Karpas-422 (cell line): ENCODE data around the gene FANCE. TPM values are rescaled to one million over a fixed set of nuclear protein-coding genes. Genes with fewer than 3 reads are reported as not detected.
A peak's percentile ranks its signal among the peaks of the same experiment; 100 is the strongest.

ENCODE experiments used
- DNase-seq: peaks from one replicate; pipeline ENCODE4 v3.0.0-alpha.2; 2015
- H2AFZ ChIP-seq: fragments of 200-600 bp; sonication (generic); 2 replicates; pipeline ENCODE4 v1.6.1; 2014; ENCODE audit warnings: antibody characterized with exemption, low read length, mixed read lengths
- H3K27ac ChIP-seq: fragments of 200-600 bp; sonication (generic); 2 replicates; pipeline ENCODE4 v1.5.1; 2014; ENCODE audit warnings: mild to moderate bottlenecking, low read length, moderate library complexity
- H3K27me3 ChIP-seq: fragments of 200-600 bp; sonication (generic); 2 replicates; pipeline ENCODE4 v1.6.1; 2014; ENCODE audit warnings: low read length, mixed read lengths
- H3K36me3 ChIP-seq: fragments of 200-600 bp; sonication (generic); 2 replicates; pipeline ENCODE4 v1.6.1; 2014; ENCODE audit warnings: low read length, mixed read lengths; ENCODE audit not compliant: insufficient read depth
- H3K4me1 ChIP-seq: fragments of 200-600 bp; sonication (generic); 2 replicates; pipeline ENCODE4 v1.6.1; 2014; ENCODE audit warnings: mild to moderate bottlenecking, low read length, mixed read lengths
- H3K4me2 ChIP-seq: fragments of 200-600 bp; sonication (generic); 2 replicates; pipeline ENCODE4 v1.6.1; 2014; ENCODE audit warnings: low read length, low read depth, mild to moderate bottlenecking; ENCODE audit not compliant: poor library complexity, severe bottlenecking
- H3K4me3 ChIP-seq: fragments of 200-600 bp; sonication (generic); 2 replicates; pipeline ENCODE4 v1.5.1; 2014; ENCODE audit warnings: mild to moderate bottlenecking, antibody characterized with exemption, low read length, mixed read lengths
- H3K79me2 ChIP-seq: fragments of 200-600 bp; sonication (generic); 2 replicates; pipeline ENCODE4 v1.6.1; 2014; ENCODE audit warnings: mild to moderate bottlenecking, low read length, mixed read lengths
- H3K9ac ChIP-seq: fragments of 200-600 bp; sonication (generic); 2 replicates; pipeline ENCODE4 v1.6.0; 2014; ENCODE audit warnings: low read length
- H3K9me2 ChIP-seq: fragments of 200-600 bp; sonication (generic), shearing (Covaris generic); replicated peaks from 2 replicates; pipeline ENCODE4 v1.6.0; 2014; ENCODE audit warnings: mild to moderate bottlenecking, low read length, moderate library complexity; ENCODE audit not compliant: insufficient read depth
- H3K9me3 ChIP-seq: fragments of 300-700, 200-600 bp; sonication (generic); 2 replicates; pipeline ENCODE4 v1.6.1; 2014; ENCODE audit warnings: low read length, mixed read lengths
- H4K20me1 ChIP-seq: fragments of 200-600 bp; sonication (generic); 2 replicates; pipeline ENCODE4 v1.6.1; 2014; ENCODE audit warnings: mild to moderate bottlenecking, antibody characterized with exemption, low read length, low read depth; ENCODE audit not compliant: insufficient read depth
- total RNA-seq: library from RNA; depleted of rRNA; stranded (reverse); fragments of >200 nt; shearing (Covaris generic); gene quantifications from 2 replicates; pipeline ENCODE4 v1.2.3, GENCODE V29; 2014; ENCODE audit warnings: low replicate concordance

FANCE gene
- total RNA-seq, 1 experiment from 2014 or later, result 9.8 TPM

- Histone ChIP-seq H3K36me3 (no peaks in the 10 kb centered on the region), H3K4me3 (no peak overlapping the region), H3K9me2 (no peaks in the 10 kb centered on the region), H3K79me2 (no peaks in the 10 kb centered on the region), H4K20me1 (0 out of 2 replicates have a peak, but pooled peaks cover 4% of the 10 kb centered on the region), H3K27ac (no peak overlapping the region), H3K4me1 (peaks cover 3% of the 10 kb centered on the region; the same call in 1 of the 2 replicates), H3K9ac (no peak overlapping the region), H3K4me2 (no peak overlapping the region), H3K27me3 (no peaks in the 10 kb centered on the region), H2AFZ (no peak overlapping the region), H3K9me3 (no peaks in the 10 kb centered on the region)
- DNase-seq, result no peak
These were observed 40.8 kb downstream of the FANCE start for GRCh38 chr6:35492974-35493284.

- H3K9me3 ChIP-seq, result no peaks in the 10 kb centered on the region
- H4K20me1 ChIP-seq, result 0 out of 2 replicates have a peak, but pooled peaks cover 4% of the 10 kb centered on the region
- peaks cover 3% of the 10 kb centered on the region; the same call in 1 of the 2 replicates for H3K4me1 ChIP-seq
- no peaks in the 10 kb centered on the region for H3K27me3 ChIP-seq
- no peaks in the 10 kb centered on the region for H3K9me2 ChIP-seq
- H3K27ac ChIP-seq, result no peak overlapping the region
- H2AFZ ChIP-seq, result no peak overlapping the region
- no peaks in the 10 kb centered on the region for H3K79me2 ChIP-seq
- H3K4me3 ChIP-seq, result no peak overlapping the region
- no peak overlapping the region for H3K9ac ChIP-seq
- H3K4me2 ChIP-seq, result no peak overlapping the region
- no peak for DNase-seq
- H3K36me3 ChIP-seq, result no peaks in the 10 kb centered on the region
These were observed 41.3 kb downstream of the FANCE start for GRCh38 chr6:35493307-35493983.

- Histone ChIP-seq H2AFZ (no peak overlapping the region), H3K9me2 (no peaks in the 10 kb centered on the region), H4K20me1 (0 out of 2 replicates have a peak, but pooled peaks cover 4% of the 10 kb centered on the region), H3K9me3 (no peaks in the 10 kb centered on the region), H3K27ac (no peak overlapping the region), H3K4me1 (peaks cover 3% of the 10 kb centered on the region; the same call in 1 of the 2 replicates), H3K36me3 (no peaks in the 10 kb centered on the region), H3K9ac (no peak overlapping the region), H3K4me2 (no peak overlapping the region), H3K27me3 (no peaks in the 10 kb centered on the region), H3K4me3 (no peak overlapping the region), H3K79me2 (no peaks in the 10 kb centered on the region)
- no peak for DNase-seq
These were observed 42.0 kb downstream of the FANCE start for GRCh38 chr6:35494161-35494563.

GRCh38 chr6:35495258-35496035, 43.3 kb downstream of the FANCE start:
- no peak for DNase-seq
- H3K36me3 ChIP-seq, result no peaks in the 10 kb centered on the region
- no peaks in the 10 kb centered on the region for H3K27me3 ChIP-seq
- no peaks in the 10 kb centered on the region for H3K9me2 ChIP-seq
- no peak overlapping the region for H3K27ac ChIP-seq
- no peaks in the 10 kb centered on the region for H3K79me2 ChIP-seq
- H3K4me2 ChIP-seq, result no peak overlapping the region
- H3K4me3 ChIP-seq, result no peak overlapping the region
- 0 out of 2 replicates have a peak, but pooled peaks cover 4% of the 10 kb centered on the region for H4K20me1 ChIP-seq
- H3K9me3 ChIP-seq, result no peaks in the 10 kb centered on the region
- H2AFZ ChIP-seq, result no peak overlapping the region
- H3K4me1 ChIP-seq, result peaks cover 3% of the 10 kb centered on the region; the same call in 1 of the 2 replicates
- H3K9ac ChIP-seq, result no peak overlapping the region

GRCh38 chr6:35496036-35496840, 44.1 kb downstream of the FANCE start:
- no peak overlapping the region for H3K27ac ChIP-seq
- H3K9ac ChIP-seq, result 0 out of 2 replicates have a peak overlapping the region, but pooled peaks have one; percentile 20

GRCh38 chr6:35496841-35497570, 44.9 kb downstream of the FANCE start, which contains the start of gene TEAD3:
Gene TEAD3 (minus strand): TSS chr6:35497079.
- H3K4me2 ChIP-seq, result peak within 1 kb of the TSS; percentile 65
- no peaks in the 10 kb centered on the region for H3K9me3 ChIP-seq
- no peaks in the 10 kb centered on the region for H3K36me3 ChIP-seq
- H3K79me2 ChIP-seq, result no peaks in the 10 kb centered on the region
- DNase-seq, result peak; percentile 64
- H3K27me3 ChIP-seq, result no peaks in the 10 kb centered on the region
- no peak within 1 kb of the TSS for H2AFZ ChIP-seq
- H3K4me3 ChIP-seq, result peak within 1 kb of the TSS; percentile 61
- no peak within 1 kb of the TSS for H3K27ac ChIP-seq
- H3K4me1 ChIP-seq, result peaks cover 3% of the 10 kb centered on the region; the same call in 1 of the 2 replicates
- H4K20me1 ChIP-seq, result 0 out of 2 replicates have a peak, but pooled peaks cover 4% of the 10 kb centered on the region
- H3K9me2 ChIP-seq, result no peaks in the 10 kb centered on the region
- H3K9ac ChIP-seq, result peak within 1 kb of the TSS; percentile 45

More at GRCh38 chr6:35496036-35496840, 44.1 kb downstream of the FANCE start:
- Histone ChIP-seq H2AFZ (no peak overlapping the region), H4K20me1 (0 out of 2 replicates have a peak, but pooled peaks cover 4% of the 10 kb centered on the region), H3K9me3 (no peaks in the 10 kb centered on the region), H3K4me1 (peaks cover 3% of the 10 kb centered on the region; the same call in 1 of the 2 replicates), H3K27me3 (no peaks in the 10 kb centered on the region), H3K4me2 (peak overlapping the region; percentile 61), H3K4me3 (peak overlapping the region; percentile 61; the same call in 1 of the 2 replicates), H3K79me2 (no peaks in the 10 kb centered on the region), H3K9me2 (no peaks in the 10 kb centered on the region), H3K36me3 (no peaks in the 10 kb centered on the region)
- no peak for DNase-seq

- no peaks in the 10 kb centered on the region for H3K36me3 ChIP-seq
- peak overlapping the region; percentile 60 for H3K4me3 ChIP-seq
- H3K4me1 ChIP-seq, result peaks cover 3% of the 10 kb centered on the region; the same call in 1 of the 2 replicates
- DNase-seq, result no peak
- H3K9me3 ChIP-seq, result no peaks in the 10 kb centered on the region
- H2AFZ ChIP-seq, result no peak overlapping the region
- H3K27me3 ChIP-seq, result no peaks in the 10 kb centered on the region
- H4K20me1 ChIP-seq, result 0 out of 2 replicates have a peak, but pooled peaks cover 4% of the 10 kb centered on the region
- H3K9me2 ChIP-seq, result no peaks in the 10 kb centered on the region
- peak overlapping the region; percentile 65 for H3K4me2 ChIP-seq
- H3K79me2 ChIP-seq, result no peaks in the 10 kb centered on the region
- no peak overlapping the region for H3K27ac ChIP-seq
- peak overlapping the region; percentile 45 for H3K9ac ChIP-seq
These were observed 45.7 kb downstream of the FANCE start for GRCh38 chr6:35497571-35498421.
